IMR-90 (cell line): Measurements from ENCODE around the gene UBA3. TPM values are rescaled to one million over a fixed set of nuclear protein-coding genes. Genes with fewer than 3 reads are reported as not detected.

ENCODE experiments used
- ATAC-seq: fragments of 200-7000 bp; cut with Tn5 transposase; 2 replicates; pipeline ENCODE4 v1.9.1; 2020; ENCODE audit warnings: low read depth, mild to moderate bottlenecking, moderate library complexity
- BruUV-seq: library from RNA; stranded (reverse); fragments of 400-500 nt; replicated peaks from 2 replicates; lab custom pipeline; 2021; lab: Mats Ljungman, UMichigan
- CTCF ChIA-PET: fragments of 300-600 bp; formaldehyde crosslinking; extraction: SDS; loops from one replicate; lab custom pipeline; 2021; ENCODE audit warnings: antibody characterized with exemption; lab: Yijun Ruan, JAX
- POLR2A ChIA-PET: fragments of 300-600 bp; sonication (Branson Sonifier 250); formaldehyde crosslinking; loops from one replicate; lab custom pipeline; 2022; ENCODE audit warnings: antibody characterized with exemption; ENCODE audit not compliant: unreplicated experiment; lab: Charles Lee
- DNase-seq: peaks from one replicate; pipeline ENCODE4 v3.0.0; 2013
- H2AFZ ChIP-seq: replicated peaks from 2 replicates; pipeline ENCODE3; 2013; ENCODE audit warnings: low read length, mild to moderate bottlenecking; ENCODE audit not compliant: poor library complexity
- H2AK5ac ChIP-seq: 2 replicates; pipeline ENCODE4 v1.6.1; 2013; ENCODE audit warnings: low read depth, low read length, inconsistent platforms
- H2AK9ac ChIP-seq: replicated peaks from 2 replicates; pipeline ENCODE3; 2013; ENCODE audit warnings: mild to moderate bottlenecking, low read depth, low read length, moderate library complexity; ENCODE audit not compliant: poor library complexity
- H2BK120ac ChIP-seq: 2 replicates; pipeline ENCODE4 v1.6.1; 2013; ENCODE audit warnings: low read depth, low read length, inconsistent platforms
- H2BK15ac ChIP-seq: 3 replicates; pipeline ENCODE4 v1.6.1; 2013; ENCODE audit warnings: low read depth, low read length, inconsistent platforms
- H2BK20ac ChIP-seq: 2 replicates; pipeline ENCODE4 v1.6.1; 2013; ENCODE audit warnings: low read depth, mild to moderate bottlenecking, inconsistent platforms, low read length, moderate library complexity
- H2BK5ac ChIP-seq: 2 replicates; pipeline ENCODE4 v1.6.1; 2013; ENCODE audit warnings: mild to moderate bottlenecking, low read depth, low read length, inconsistent platforms; ENCODE audit not compliant: poor library complexity, severe bottlenecking
- H3K14ac ChIP-seq: replicated peaks from 2 replicates; pipeline ENCODE4 v1.6.1; 2013; ENCODE audit warnings: low read depth, low read length, inconsistent platforms
- H3K18ac ChIP-seq: 2 replicates; pipeline ENCODE4 v1.6.1; 2013; ENCODE audit warnings: low read depth, low read length, control low read depth
- H3K23ac ChIP-seq: 2 replicates; pipeline ENCODE4 v1.6.1; 2013; ENCODE audit warnings: low read depth, low read length, inconsistent platforms
- H3K27ac ChIP-seq: 2 replicates; pipeline ENCODE4 v1.5.1; 2013; ENCODE audit warnings: mild to moderate bottlenecking, control low read depth, low read length; ENCODE audit not compliant: insufficient read depth
- H3K27me3 ChIP-seq: 2 replicates; pipeline ENCODE4 v1.6.1; 2013; ENCODE audit warnings: low read length; ENCODE audit not compliant: control insufficient read depth, insufficient read depth
- H3K36me3 ChIP-seq: 2 replicates; pipeline ENCODE4 v1.6.1; 2013; ENCODE audit warnings: low read length, mixed read lengths; ENCODE audit not compliant: control insufficient read depth, insufficient read depth
- H3K4ac ChIP-seq: 2 replicates; pipeline ENCODE4 v1.6.1; 2013; ENCODE audit warnings: low read depth, low read length, inconsistent platforms
- H3K4me1 ChIP-seq: 2 replicates; pipeline ENCODE4 v1.6.1; 2013; ENCODE audit warnings: low read length, mixed read lengths; ENCODE audit not compliant: control insufficient read depth, insufficient read depth
- H3K4me2 ChIP-seq: 2 replicates; pipeline ENCODE4 v1.6.1; 2013; ENCODE audit warnings: low read depth, mild to moderate bottlenecking, control low read depth, low read length, moderate library complexity
- H3K4me3 ChIP-seq: 2 replicates; pipeline ENCODE4 v1.5.1; 2013; ENCODE audit warnings: low read depth, mild to moderate bottlenecking, control low read depth, low read length, moderate library complexity; ENCODE audit not compliant: insufficient read depth
- H3K56ac ChIP-seq: 2 replicates; pipeline ENCODE4 v1.6.1; 2013; ENCODE audit warnings: low read length, inconsistent platforms; ENCODE audit not compliant: insufficient read depth; ENCODE audit errors: extremely low read depth
- H3K79me1 ChIP-seq, 2 experiments: 2 replicates each; pipeline ENCODE4 v1.6.1; 2013; ENCODE audit warnings: low read length in 2 of 2, inconsistent platforms in 1 of 2, low read depth in 1 of 2
- H3K9ac ChIP-seq: 2 replicates; pipeline ENCODE4 v1.6.1; 2013; ENCODE audit warnings: low read depth, low read length, control low read depth
- H3K9me1 ChIP-seq: 2 replicates; pipeline ENCODE4 v1.6.1; 2013; ENCODE audit warnings: low read length, inconsistent platforms; ENCODE audit not compliant: insufficient read depth
- H3K9me3 ChIP-seq: 2 replicates; pipeline ENCODE4 v1.6.1; 2013; ENCODE audit warnings: low read length; ENCODE audit not compliant: control insufficient read depth, insufficient read depth
- H4K20me1 ChIP-seq: 2 replicates; pipeline ENCODE4 v1.6.1; 2013; ENCODE audit warnings: low read length, inconsistent platforms; ENCODE audit not compliant: insufficient read depth
- H4K5ac ChIP-seq: 2 replicates; pipeline ENCODE4 v1.6.1; 2013; ENCODE audit warnings: mild to moderate bottlenecking, low read depth, low read length, control low read depth
- H4K8ac ChIP-seq, 2 experiments: 2 replicates each; pipeline ENCODE4 v1.6.1; 2013; ENCODE audit warnings: low read depth in 2 of 2, low read length in 2 of 2, control low read depth in 1 of 2, inconsistent platforms in 1 of 2
- H4K91ac ChIP-seq: 2 replicates; pipeline ENCODE4 v1.6.1; 2013; ENCODE audit warnings: low read depth, low read length, inconsistent platforms; ENCODE audit not compliant: insufficient read depth
- CHD1 ChIP-seq: IDR thresholded peaks from 2 replicates; pipeline ENCODE4 v1.6.1; 2012; ENCODE audit warnings: low read depth, low read length, improper control_type of control experiment
- ELK1 ChIP-seq: fragments of 150-350 bp; IDR thresholded peaks from 2 replicates; pipeline ENCODE4 v1.6.1; 2016; ENCODE audit warnings: low read depth, mild to moderate bottlenecking, low read length, moderate library complexity, borderline replicate concordance
- FOS ChIP-seq: fragments of 150-350 bp; IDR thresholded peaks from 2 replicates; pipeline ENCODE4 v1.6.1; 2016; ENCODE audit warnings: low read depth, low read length
- MAZ ChIP-seq: IDR thresholded peaks from 2 replicates; pipeline ENCODE4 v1.6.1; 2012; ENCODE audit warnings: low read depth, mild to moderate bottlenecking, low read length, improper control_type of control experiment, moderate library complexity, borderline replicate concordance
- NFE2L2 ChIP-seq: fragments of 150-350 bp; IDR thresholded peaks from 2 replicates; pipeline ENCODE4 v1.6.1; 2016; ENCODE audit warnings: low read depth, mild to moderate bottlenecking, low read length
- POLR2A ChIP-seq: IDR thresholded peaks from 2 replicates; pipeline ENCODE4 v1.6.1; 2012; ENCODE audit warnings: mild to moderate bottlenecking, low read depth, low read length
- RAD21 ChIP-seq: IDR thresholded peaks from 2 replicates; pipeline ENCODE4 v1.6.1; 2012; ENCODE audit warnings: low read length, improper control_type of control experiment
- RFX5 ChIP-seq: IDR thresholded peaks from 2 replicates; pipeline ENCODE4 v1.8.0; 2012; ENCODE audit warnings: low read depth, mild to moderate bottlenecking, low read length, moderate library complexity
- SMC3 ChIP-seq: fragments of 150-350 bp; IDR thresholded peaks from 2 replicates; pipeline ENCODE4 v1.6.1; 2016; ENCODE audit warnings: low read depth, mild to moderate bottlenecking, antibody characterized with exemption, low read length, moderate library complexity
- USF2 ChIP-seq: fragments of 150-350 bp; IDR thresholded peaks from 2 replicates; pipeline ENCODE4 v1.6.1; 2017; ENCODE audit warnings: mild to moderate bottlenecking, antibody characterized with exemption, low read length, low read depth
- WGBS, 2 experiments: methylation state at CpG; one replicate each; pipeline versions ENCODE4 v1.1.5 to v1.1.7; 2013; ENCODE audit warnings: missing lambda C conversion rate in 2 of 2; ENCODE audit not compliant: insufficient read length in 1 of 2; ENCODE audit errors: extremely low coverage in 2 of 2; 5-methylcytosine and 5-hydroxymethylcytosine counted together
- dilution Hi-C: fragments of 300-500 bp; cut with HindIII; formaldehyde crosslinking; loops from one replicate; pipeline ENCODE4 v1.14.3; 2018; ENCODE audit warnings: low sequenced_read_pairs; ENCODE audit not compliant: unreplicated experiment
- in situ Hi-C: fragments of 300-500 bp; cut with MboI; formaldehyde crosslinking; loops from 3 replicates; pipeline ENCODE4 v1.14.3; 2019; ENCODE audit warnings: low sequenced_read_pairs, inconsistent platforms, mixed read lengths
- intact Hi-C: fragments of 100-400 bp; cut with micrococcal nuclease; formaldehyde crosslinking; loops from 2 replicates; pipeline ENCODE4 v1.10.0; 2022
- polyA plus RNA-seq, 3 experiments: library from polyadenylated mRNA; depleted of rRNA; stranded (reverse); fragments of >200 nt; gene quantifications; 2 replicates each; pipeline ENCODE4 v1.2.3, GENCODE V29; 2012; ENCODE audit warnings: low replicate concordance in 1 of 3
- total RNA-seq: library from RNA; depleted of rRNA; stranded (reverse); fragments of >200 nt; gene quantifications from 2 replicates; pipeline ENCODE4 v1.2.3, GENCODE V29; 2012

Gene UBA3
- total and polyA plus RNA-seq, 2 of the 4 experiments (the other 2 are of a cell fraction): 51.8 to 64.3 TPM

GRCh38 chr3:69088063-69088462, 7.9 kb upstream of the UBA3 start:
- in situ Hi-C loops: no loop called here
- H3K27ac ChIP-seq: no peak overlapping the region
- POLR2A ChIA-PET: no interaction called here

More at GRCh38 chr3:69088063-69088462, 7.9 kb upstream of the UBA3 start:
- Histone ChIP-seq H4K91ac (no peak overlapping the region), H3K9me1 (peaks cover 21% of the 10 kb centered on the region), H2BK20ac (no peak overlapping the region), H4K5ac (no peak overlapping the region), H3K4me2 (peak overlapping the region; percentile 66), H2AK5ac (no peak overlapping the region), H3K9ac (no peak overlapping the region), H3K14ac (peak overlapping the region; percentile 16; the same call in 1 of the 2 replicates), H3K27me3 (no peaks in the 10 kb centered on the region), H2BK15ac (no peak overlapping the region), H2BK120ac (no peak overlapping the region), H3K36me3 (peaks cover 4% of the 10 kb centered on the region; the same call in 1 of the 2 replicates), H3K23ac (peak overlapping the region; percentile 33; the same call in 1 of the 2 replicates), H4K20me1 (peaks cover 33% of the 10 kb centered on the region; the same call in 1 of the 2 replicates), H4K8ac (no peak overlapping the region), H3K9me3 (no peaks in the 10 kb centered on the region), H3K4me3 (no peak overlapping the region), H3K4me1 (peaks cover 14% of the 10 kb centered on the region), H3K4ac (peak overlapping the region; percentile 9; the same call in 1 of the 2 replicates), H2AFZ (no peak overlapping the region), H2BK5ac (peak overlapping the region; percentile 1), H3K79me1 (peaks cover 17 to 59% of the 10 kb centered on the region in 2 experiments; a peak in 3 of 4 replicates), H3K56ac (no peak overlapping the region), H2AK9ac (no peak overlapping the region), H3K18ac (no peak overlapping the region)
- intact Hi-C loops: loop anchor here (10.0 kb wide), 2 partner anchors 777 to 857 kb away; no protein-coding TSS in a partner anchor
- CTCF ChIA-PET: interaction anchor here (0.5 to 0.6 kb wide), 2 partner anchors 751 to 790 kb away, joined by 3 to 6 read pairs; no protein-coding TSS in a partner anchor
- BruUV-seq: no TSS peak
- DNase-seq: peak; percentile 70
- dilution Hi-C loops: no loop called here
- peak; percentile 10; the same call in 1 of the 2 replicates for ATAC-seq
- TF ChIP-seq RFX5 (no peak), USF2 (no peak), FOS (no peak), POLR2A (no peak), CHD1 (no peak), SMC3 (no peak), ELK1 (no peak), NFE2L2 (no peak), MAZ (no peak), RAD21 (no peak)
- WGBS, 2 experiments: no CpG with 5 or more reads among the region's 2 CpGs
